H4 (cell line): ENCODE results near the gene KANSL3. TPM values are rescaled to one million over a fixed set of nuclear protein-coding genes. Genes with fewer than 3 reads are reported as not detected.
"Not testable (repeated sequence)": the region's sequence is repeated elsewhere in the genome, so short reads cannot be mapped to it uniquely, and the experiment has no call there.

Experiments used
- DNase-seq: peaks from one replicate; pipeline ENCODE4 v3.0.0-alpha.2; 2015; ENCODE audit warnings: low spot score
- total RNA-seq: library from RNA; depleted of rRNA; stranded (reverse); fragments of >200 nt; shearing (Covaris generic); gene quantifications from 2 replicates; pipeline ENCODE4 v1.2.3, GENCODE V29; 2014

Gene KANSL3
- total RNA-seq, 1 experiment from 2014 or later, result 27.4 TPM

GRCh38 chr2:96557421-96557820 lies 80.7 kb downstream of the KANSL3 start:
- DNase-seq, result not testable (repeated sequence)

DNA sequence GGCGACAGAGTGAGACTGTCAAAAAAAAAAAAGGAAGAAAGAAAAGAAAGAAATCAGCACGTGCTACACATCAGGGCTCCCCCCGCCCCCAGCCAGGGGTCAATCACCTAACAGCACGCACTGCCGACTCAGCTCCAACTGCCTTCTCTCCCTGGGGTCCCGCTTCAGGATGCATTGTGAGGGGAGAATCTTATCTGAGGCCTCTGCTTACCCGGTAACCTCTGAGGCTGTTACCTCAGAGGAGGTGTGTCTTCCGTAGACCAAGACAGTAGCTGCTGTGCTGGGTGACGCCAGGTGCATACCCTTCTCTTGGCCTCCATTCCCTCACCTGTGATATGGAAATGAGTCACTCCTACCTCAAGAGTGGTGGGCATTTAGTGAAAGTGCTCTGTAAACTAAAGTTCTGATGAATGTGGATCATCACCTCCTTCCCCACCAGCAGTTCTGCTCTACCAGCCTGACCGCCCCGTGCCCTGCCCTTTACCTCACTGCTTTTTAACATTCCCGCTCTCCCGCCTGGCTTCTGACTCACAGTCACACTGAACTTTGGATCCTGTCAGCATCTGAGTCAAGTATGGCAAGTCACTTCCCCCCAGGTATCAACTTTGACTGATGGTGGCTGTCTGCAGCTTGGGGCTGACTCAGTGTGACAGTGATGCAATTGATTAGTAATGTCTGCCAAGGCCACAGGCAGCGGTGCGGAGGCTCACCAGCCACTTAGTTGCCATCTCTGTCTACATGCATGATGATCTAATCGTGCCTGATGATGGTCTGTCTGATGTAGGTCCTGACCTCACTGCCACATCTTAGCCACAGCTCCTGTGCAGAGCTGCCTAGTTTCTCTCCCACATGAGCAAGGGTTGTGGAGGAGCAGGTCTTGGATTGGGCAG lies 81.4 kb downstream of the KANSL3 start:
- DNase-seq, result peak; percentile 67

DNA sequence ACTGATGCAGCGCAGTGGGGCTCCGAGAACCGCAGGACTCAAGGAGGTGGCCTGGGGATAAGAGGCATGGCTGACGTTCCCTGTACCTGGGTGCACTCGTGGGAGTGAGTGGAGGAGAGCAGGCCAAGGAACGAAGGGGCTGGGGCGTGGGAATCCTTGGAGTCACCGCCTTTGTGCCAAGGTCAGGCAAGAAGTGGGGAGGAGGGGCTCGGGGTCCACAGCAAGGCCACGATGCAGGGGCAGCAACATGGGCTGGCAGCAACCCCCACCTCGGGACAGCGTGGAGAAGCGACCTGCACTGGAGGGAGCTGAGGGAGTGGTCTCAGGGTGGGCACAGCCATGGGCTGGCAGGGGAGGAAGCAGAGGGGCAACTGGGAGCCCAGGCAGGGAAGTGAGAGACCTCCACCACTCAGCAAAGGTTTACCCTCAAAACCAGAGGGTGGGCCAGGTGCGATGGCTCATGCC lies 82.9 kb downstream of the KANSL3 start:
- DNase-seq, result no peak

GRCh38 chr2:96554293-96555145 lies 83.6 kb downstream of the KANSL3 start:
- DNase-seq, result peak; percentile 37

- DNase-seq, result not testable (repeated sequence)
Observed at GRCh38 chr2:96553957-96554292, 84.2 kb downstream of the KANSL3 start.

DNA sequence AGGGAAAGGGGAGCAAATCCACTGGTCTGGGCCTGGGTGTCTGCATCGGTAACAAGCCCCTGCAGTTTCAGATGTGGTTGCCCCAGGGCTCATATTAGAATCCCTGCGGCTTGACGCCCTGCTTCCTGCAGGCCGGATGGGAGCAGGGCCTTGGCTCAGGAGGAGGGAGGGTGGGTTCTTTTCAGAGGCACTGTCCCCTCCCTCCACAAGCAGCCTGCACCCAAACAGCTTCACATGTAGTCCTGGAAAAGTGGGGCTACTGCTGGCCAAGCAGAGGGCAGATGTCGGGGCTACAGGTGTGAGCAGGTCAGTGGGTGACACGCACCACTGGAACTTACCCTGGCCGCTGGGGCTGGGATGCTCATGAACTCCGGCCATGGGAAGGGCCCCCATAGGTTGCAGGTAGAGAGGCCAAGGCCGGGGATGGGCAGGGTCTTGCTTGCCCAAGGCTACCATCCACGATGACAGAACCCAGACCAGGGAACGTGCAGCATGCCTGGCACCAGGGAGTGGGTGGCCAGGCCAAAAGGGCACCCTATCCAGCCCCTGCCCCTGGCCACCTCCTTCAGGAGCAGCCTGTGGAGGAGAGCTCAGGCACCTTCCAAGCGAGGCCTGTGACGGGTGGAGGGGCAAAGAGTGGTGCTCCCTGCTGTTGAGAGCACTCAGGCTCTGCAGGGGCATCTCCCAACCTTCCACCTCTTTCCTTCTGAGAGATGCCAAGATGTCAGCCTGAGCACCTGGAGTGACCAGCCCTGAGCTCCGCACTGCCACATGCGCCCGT lies 84.7 kb downstream of the KANSL3 start:
- no peak for DNase-seq

DNA sequence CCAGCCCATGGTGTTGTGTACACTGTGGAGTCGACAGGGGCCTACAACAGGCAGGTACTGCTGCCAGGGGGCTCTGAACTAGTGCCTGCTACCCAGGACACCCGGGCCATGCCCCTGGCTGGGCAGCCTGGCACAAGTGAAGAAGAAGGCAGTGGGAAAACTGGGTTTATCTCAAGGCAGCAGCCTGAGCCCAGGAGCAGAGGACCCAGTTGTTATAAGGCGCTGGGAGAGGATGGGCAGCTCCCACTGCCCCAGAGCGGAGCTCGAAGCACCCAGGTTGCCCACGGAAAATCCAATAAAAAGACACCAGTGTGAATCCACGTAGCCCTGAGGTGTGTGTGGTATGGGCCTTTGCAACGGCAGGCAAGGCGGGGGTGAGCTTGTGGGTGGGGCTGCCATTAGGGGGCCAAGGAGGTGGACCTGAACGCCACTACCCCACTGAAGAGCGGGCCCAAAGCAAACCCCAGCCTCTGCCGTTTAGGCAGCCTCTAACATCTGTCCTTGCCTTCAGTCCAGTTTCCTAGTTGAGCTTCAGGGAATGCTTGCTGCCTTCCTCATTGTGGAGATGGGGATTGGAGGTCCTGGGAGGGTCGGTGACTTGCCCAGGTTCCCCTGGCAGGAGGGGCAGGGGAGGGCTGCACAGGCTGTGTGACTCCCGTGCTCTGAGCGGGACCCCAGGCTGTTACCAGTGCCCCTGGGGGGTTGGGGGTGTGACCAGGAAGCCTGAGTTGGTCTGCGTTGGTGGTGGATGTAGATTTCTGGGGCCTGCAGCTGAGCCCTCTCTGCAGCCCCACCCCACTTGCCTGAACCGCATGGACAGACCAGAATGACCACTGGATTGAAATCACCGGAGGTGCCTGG lies 85.6 kb downstream of the KANSL3 start:
- no peak for DNase-seq

DNA sequence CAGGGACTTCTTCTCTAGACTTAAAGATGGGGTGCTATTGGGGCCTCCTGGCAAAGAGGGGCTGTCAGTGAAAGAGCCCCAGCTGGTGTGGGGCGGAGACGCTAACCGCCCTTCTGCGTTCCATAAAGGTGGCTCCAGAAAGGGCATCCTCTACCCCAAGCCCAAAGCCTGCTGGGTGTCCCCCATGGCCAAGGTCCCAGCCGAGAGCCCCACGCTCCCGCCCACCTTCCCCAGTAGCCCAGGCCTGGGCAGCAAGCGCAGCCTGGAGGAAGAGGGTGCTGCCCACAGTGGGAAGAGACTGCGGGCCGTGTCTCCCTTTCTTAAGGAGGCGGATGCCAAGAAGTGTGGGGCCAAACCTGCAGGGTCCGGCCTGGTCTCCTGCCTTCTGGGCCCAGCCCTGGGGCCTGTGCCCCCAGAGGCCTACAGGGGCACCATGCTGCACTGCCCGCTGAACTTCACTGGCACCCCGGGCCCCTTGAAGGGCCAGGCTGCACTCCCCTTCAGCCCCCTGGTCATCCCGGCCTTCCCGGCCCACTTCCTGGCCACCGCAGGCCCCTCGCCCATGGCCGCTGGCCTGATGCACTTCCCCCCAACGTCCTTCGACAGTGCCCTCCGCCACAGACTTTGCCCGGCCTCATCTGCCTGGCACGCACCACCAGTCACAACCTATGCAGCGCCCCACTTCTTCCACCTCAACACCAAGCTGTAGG lies 86.4 kb downstream of the KANSL3 start:
- no peak for DNase-seq

- no peak for DNase-seq
Observed at GRCh38 chr2:96550787-96551604, 87.1 kb downstream of the KANSL3 start.

- no peak for DNase-seq
Observed at GRCh38 chr2:96549967-96550786, 87.9 kb downstream of the KANSL3 start.

GRCh38 chr2:96549466-96549785 lies 88.7 kb downstream of the KANSL3 start:
- DNase-seq, result no peak

DNA sequence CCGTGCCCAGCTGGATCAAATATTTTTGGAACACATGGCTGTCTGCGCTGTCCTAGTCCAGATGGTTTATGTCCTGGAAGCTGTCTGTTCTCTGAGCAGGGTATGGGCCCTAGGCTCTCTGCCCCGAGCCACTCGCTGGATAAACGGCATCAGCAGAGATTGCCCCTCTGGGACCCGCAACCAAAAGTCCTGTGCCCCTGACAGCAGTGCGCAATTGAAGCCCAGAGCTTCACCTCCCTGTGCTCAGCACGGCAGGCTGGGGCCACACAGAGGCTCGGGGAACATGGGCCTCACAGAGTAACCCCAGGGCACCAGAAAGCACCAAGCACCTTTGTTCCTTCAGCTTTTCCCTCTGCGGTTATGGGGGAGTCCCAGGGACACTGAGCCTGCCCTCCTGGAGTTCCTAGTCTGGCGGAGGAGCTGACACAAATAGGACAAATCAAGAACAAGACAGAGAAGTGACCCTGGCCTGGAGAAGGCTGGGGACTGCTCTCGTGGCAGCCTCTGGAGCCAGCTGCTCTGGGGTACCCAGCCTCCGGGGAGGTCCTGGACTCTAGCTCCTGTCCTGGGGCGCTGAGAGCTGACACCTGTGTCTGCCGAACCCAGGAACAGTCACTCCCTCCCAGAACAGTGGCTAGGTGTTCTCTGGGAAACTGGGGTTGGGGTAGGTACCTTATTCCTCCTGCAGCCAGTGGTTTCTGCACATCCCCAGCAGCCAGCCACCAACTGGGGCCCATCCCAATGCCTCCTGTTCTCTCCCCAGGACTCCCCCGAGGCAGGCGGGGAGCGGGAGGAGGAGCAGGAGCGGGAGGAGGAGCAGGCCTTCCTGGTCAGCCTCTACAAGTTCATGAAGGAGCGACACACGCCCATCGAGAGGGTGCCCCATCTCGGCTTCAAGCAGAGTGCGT lies 89.3 kb downstream of the KANSL3 start:
- DNase-seq, result no peak

DNA sequence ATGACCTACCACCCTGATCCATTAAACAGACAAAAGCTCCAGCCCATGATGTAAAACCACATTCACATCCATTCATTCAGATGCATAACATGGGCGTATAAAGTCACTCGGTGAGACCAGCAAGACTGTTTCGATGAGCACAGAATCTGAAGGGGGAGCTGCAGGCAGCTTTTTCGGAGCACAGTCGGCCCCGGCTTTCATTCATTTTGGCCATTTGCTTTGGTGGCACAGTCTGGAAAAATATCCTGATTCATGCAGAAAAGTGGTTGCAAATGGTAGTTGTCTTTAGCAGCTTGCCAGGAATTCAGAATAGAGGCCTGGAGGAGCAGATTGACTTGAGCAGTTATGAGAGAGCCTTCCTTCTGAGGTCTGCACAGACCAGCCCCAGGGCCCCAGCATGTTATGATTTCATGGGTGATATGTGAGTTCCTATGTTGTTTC lies 90.4 kb downstream of the KANSL3 start:
- no peak for DNase-seq

GRCh38 chr2:96547203-96547641 lies 90.9 kb downstream of the KANSL3 start:
- no peak for DNase-seq

GRCh38 chr2:96546797-96547196 lies 91.3 kb downstream of the KANSL3 start:
- no peak for DNase-seq

GRCh38 chr2:96546321-96546720 lies 91.8 kb downstream of the KANSL3 start:
- DNase-seq, result no peak
